Effector CD8-positive, alpha-beta T cell (primary cell): ENCODE data around the gene RAB7A.
"Not testable (repeated sequence)": the region's sequence is repeated elsewhere in the genome, so short reads cannot be mapped to it uniquely, and the experiment has no call there.

Experiments
- DNase-seq: peaks from one replicate; lab custom pipeline; 2025; lab: John Stamatoyannopoulos, UW

Gene RAB7A

GRCh38 chr3:128753715-128754114, 27.7 kb downstream of the RAB7A start:
- DNase-seq = no peak

GRCh38 chr3:128760042-128760441, 34.1 kb downstream of the RAB7A start:
- no peak for DNase-seq

- DNase-seq = no peak
These were observed 34.9 kb downstream of the RAB7A start for GRCh38 chr3:128760881-128761280.

- no peak for DNase-seq
These were observed 35.4 kb downstream of the RAB7A start for GRCh38 chr3:128761392-128761791.

GRCh38 chr3:128763967-128764366, 38.0 kb downstream of the RAB7A start:
- no peak for DNase-seq

- DNase-seq = no peak
These were observed 38.9 kb downstream of the RAB7A start for GRCh38 chr3:128764863-128765262.

- no peak for DNase-seq
These were observed 41.2 kb downstream of the RAB7A start for GRCh38 chr3:128767094-128767750.

- no peak for DNase-seq
These were observed 42.5 kb downstream of the RAB7A start for GRCh38 chr3:128768471-128768870.

GRCh38 chr3:128770387-128770786, 44.4 kb downstream of the RAB7A start:
- no peak for DNase-seq

- not testable (repeated sequence) for DNase-seq
These were observed 47.2 kb downstream of the RAB7A start for GRCh38 chr3:128773189-128773588.

- not testable (repeated sequence) for DNase-seq
These were observed 47.6 kb downstream of the RAB7A start for GRCh38 chr3:128773592-128773991.

- DNase-seq = no peak
These were observed 49.3 kb downstream of the RAB7A start for GRCh38 chr3:128775241-128775640.

- no peak for DNase-seq
These were observed 50.0 kb downstream of the RAB7A start for GRCh38 chr3:128775906-128776542.

- DNase-seq = no peak
These were observed 54.3 kb downstream of the RAB7A start for GRCh38 chr3:128780101-128780837.

- DNase-seq = no peak
These were observed 55.2 kb downstream of the RAB7A start for GRCh38 chr3:128781164-128781563.

GRCh38 chr3:128782282-128783146, 56.5 kb downstream of the RAB7A start:
- no peak for DNase-seq

GRCh38 chr3:128783774-128784173, 57.8 kb downstream of the RAB7A start:
- DNase-seq = no peak

GRCh38 chr3:128784232-128784631, 58.2 kb downstream of the RAB7A start:
- peak; percentile 42 for DNase-seq

- DNase-seq = no peak
These were observed 58.9 kb downstream of the RAB7A start for GRCh38 chr3:128784843-128785242.

GRCh38 chr3:128786434-128787020, 60.5 kb downstream of the RAB7A start:
- DNase-seq = no peak
